Esophagus muscularis mucosa (tissue), 3 donors: ENCODE results near the gene CHCHD3.

Experiments
- POLR2A ChIP-seq: fragments of 450-650 bp; IDR thresholded peaks from one replicate; pipeline ENCODE4 v1.6.1; 2017; ENCODE audit warnings: antibody characterized with exemption, moderate library complexity, mild to moderate bottlenecking, low read depth
- TF ChIP-seq, protein P1 (sequence below), 3 experiments: fragments of 200-600 bp in 2 of 3; fragments of 450-650 bp in 1 of 3; sonication (generic) in 2 of 3; IDR thresholded peaks; one replicate each; pipeline ENCODE4 v1.5.1; 2017 to 2019; ENCODE audit warnings: antibody characterized with exemption in 3 of 3, mild to moderate bottlenecking in 2 of 3, moderate library complexity in 1 of 3

DNA sequence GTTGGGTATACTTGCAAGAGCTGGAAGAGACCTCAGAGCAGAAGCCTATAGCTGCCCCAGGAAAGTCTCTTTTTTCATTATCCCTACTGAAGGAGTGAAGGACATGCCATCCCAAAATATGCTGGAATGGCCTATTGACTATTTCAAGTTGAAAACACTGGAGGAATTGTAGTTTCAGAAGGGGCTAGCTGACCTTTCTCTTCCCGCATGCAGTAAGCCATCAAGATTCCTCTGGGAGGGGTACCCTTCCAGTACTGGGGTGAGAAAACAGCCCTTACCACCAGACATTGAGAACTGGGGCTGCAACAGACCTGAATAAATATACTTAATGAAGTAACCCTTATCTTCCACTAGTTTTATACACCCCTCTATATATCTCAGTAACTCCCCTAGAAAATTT is 41.7 kb downstream of the CHCHD3 start:
- TF ChIP-seq, protein P1, sequence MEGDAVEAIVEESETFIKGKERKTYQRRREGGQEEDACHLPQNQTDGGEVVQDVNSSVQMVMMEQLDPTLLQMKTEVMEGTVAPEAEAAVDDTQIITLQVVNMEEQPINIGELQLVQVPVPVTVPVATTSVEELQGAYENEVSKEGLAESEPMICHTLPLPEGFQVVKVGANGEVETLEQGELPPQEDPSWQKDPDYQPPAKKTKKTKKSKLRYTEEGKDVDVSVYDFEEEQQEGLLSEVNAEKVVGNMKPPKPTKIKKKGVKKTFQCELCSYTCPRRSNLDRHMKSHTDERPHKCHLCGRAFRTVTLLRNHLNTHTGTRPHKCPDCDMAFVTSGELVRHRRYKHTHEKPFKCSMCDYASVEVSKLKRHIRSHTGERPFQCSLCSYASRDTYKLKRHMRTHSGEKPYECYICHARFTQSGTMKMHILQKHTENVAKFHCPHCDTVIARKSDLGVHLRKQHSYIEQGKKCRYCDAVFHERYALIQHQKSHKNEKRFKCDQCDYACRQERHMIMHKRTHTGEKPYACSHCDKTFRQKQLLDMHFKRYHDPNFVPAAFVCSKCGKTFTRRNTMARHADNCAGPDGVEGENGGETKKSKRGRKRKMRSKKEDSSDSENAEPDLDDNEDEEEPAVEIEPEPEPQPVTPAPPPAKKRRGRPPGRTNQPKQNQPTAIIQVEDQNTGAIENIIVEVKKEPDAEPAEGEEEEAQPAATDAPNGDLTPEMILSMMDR (IDR thresholded peaks at IDR 0.05): no peak
- no peak for TF ChIP-seq POLR2A
